Stomach (tissue), 4 donors: ENCODE data around the gene KANK3.

Source experiments
- EP300 ChIP-seq: sonication (generic); formaldehyde crosslinking; IDR thresholded peaks from one replicate; pipeline ENCODE4 v1.6.1; 2017; ENCODE audit warnings: antibody characterized with exemption
- POLR2A ChIP-seq, 4 donors: fragments of 450-650 bp; IDR thresholded peaks; one replicate each; pipeline ENCODE4 v1.6.1; 2016; ENCODE audit warnings: antibody characterized with exemption in 4 of 4, control low read depth in 2 of 4, mild to moderate bottlenecking in 1 of 4, moderate library complexity in 1 of 4
- POLR2AphosphoS5 ChIP-seq, 3 donors: sonication (generic); formaldehyde crosslinking; IDR thresholded peaks; one replicate each; pipeline ENCODE4 v1.6.1; 2016; ENCODE audit warnings: antibody characterized with exemption in 3 of 3
- TF ChIP-seq, protein P1 (sequence below), 7 experiments: fragments of 450-650 bp in 4 of 7; fragments of 200-600 bp in 3 of 7; sonication (generic) in 3 of 7; IDR thresholded peaks; one replicate each; pipeline ENCODE4 v1.5.1; 2016 to 2019; ENCODE audit warnings: antibody characterized with exemption in 7 of 7, control low read depth in 2 of 7, mild to moderate bottlenecking in 1 of 7

DNA sequence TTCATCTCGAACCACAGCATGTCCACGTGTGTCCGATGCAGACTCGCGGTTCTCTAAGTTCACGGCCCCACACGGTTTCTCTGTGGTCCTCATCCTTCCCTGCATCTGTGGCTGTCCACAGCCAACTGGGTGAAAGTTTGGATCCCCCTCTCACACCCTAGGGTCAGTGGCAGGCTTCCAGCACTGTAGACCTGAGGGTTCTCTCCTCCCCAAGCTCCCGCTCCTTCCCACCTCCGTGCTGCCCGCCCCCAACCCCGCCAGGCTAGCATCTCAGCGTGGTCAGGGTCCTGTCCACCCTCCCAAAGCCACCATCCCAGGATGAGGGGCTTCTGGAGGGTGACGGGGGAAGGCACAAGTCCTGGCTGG lies 23.9 kb upstream of the KANK3 start:
- TF ChIP-seq, protein P1, sequence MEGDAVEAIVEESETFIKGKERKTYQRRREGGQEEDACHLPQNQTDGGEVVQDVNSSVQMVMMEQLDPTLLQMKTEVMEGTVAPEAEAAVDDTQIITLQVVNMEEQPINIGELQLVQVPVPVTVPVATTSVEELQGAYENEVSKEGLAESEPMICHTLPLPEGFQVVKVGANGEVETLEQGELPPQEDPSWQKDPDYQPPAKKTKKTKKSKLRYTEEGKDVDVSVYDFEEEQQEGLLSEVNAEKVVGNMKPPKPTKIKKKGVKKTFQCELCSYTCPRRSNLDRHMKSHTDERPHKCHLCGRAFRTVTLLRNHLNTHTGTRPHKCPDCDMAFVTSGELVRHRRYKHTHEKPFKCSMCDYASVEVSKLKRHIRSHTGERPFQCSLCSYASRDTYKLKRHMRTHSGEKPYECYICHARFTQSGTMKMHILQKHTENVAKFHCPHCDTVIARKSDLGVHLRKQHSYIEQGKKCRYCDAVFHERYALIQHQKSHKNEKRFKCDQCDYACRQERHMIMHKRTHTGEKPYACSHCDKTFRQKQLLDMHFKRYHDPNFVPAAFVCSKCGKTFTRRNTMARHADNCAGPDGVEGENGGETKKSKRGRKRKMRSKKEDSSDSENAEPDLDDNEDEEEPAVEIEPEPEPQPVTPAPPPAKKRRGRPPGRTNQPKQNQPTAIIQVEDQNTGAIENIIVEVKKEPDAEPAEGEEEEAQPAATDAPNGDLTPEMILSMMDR (IDR thresholded peaks at IDR 0.05) = no peak
- no peak for TF ChIP-seq POLR2A (IDR thresholded peaks at IDR 0.05)
- no peak for TF ChIP-seq POLR2AphosphoS5 (IDR thresholded peaks at IDR 0.05)
- TF ChIP-seq EP300 = no peak
